ENCODE measurements around the gene JAG2.
A peak's percentile ranks its signal among the peaks of the same experiment; 100 is the strongest.

JAG2 gene

GRCh38 chr14:105182296-105183020 is 13.9 kb upstream of the JAG2 start:
- DNase-seq (ENCODE audit: low read depth, low spot score): no peak

GRCh38 chr14:105181549-105182295 is 13.1 kb upstream of the JAG2 start:
- DNase-seq (ENCODE audit: low read depth, low spot score): no peak

- DNase-seq (ENCODE audit: low read depth, low spot score): peak; percentile 75
These were observed 12.3 kb upstream of the JAG2 start, which contains the start of gene NUDT14 for GRCh38 chr14:105180592-105181548. TSS of gene NUDT14 (minus strand) at chr14:105181312. CDS start at chr14:105181209, 103 bp downstream.

GRCh38 chr14:105179191-105179590 is 10.6 kb upstream of the JAG2 start:
- no peak for DNase-seq (ENCODE audit: low read depth, low spot score)

DNA sequence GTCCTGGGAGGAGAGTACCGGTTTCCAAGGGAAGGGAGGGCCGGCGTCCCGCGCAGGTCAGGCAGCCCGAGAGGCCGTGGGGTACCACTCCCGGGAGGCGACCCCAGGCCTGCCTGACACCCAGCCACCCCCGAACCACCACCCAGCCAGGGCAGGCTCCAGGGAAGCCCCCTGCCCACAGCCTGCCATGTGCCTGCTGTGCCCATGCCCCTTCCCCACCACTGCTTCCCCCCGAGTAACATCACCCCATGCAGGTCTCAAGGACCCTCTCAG is 10.2 kb upstream of the JAG2 start:
- no peak for DNase-seq (ENCODE audit: low read depth, low spot score)

DNA sequence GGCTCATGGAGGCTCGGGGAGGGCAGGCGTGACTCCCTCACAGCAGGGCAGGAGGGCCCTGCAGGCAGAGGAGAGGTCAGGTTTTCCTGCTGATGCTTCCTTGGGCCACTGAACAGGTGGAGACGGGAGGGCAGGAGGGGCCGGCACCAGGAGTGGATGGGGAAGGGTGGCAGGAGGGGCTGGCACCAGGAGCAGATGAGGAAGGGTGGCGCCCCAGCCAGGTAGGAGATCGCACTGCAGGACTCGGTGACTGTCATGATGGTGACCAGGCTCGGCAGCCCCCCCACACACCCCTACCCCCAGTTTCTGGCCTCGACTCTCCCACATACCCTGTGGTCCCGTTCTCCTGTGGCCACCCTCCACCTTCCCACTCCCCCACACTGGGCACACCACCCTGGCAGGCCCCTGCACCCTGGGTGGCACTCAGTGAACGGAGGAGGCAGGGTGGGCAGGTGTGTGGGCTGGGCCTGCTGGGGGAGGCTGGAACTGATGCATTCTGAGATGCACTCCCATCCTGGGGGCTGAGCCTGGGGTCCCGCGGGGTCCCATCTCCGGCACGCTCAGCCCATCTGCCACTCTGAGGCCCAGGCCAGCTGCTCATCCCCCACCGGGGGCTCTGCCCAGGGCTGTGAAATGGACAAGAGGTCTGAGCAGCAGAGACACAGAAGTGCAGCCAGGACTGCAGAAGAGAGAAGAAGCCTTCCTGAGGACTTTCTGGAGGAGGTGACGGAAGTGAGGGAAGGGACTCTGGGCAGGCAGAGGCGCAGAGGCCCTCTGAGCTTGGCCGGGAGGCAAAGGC is 9.7 kb upstream of the JAG2 start:
- DNase-seq (ENCODE audit: low read depth, low spot score): no peak

- no peak for DNase-seq (ENCODE audit: low read depth, low spot score)
These were observed 8.5 kb upstream of the JAG2 start for GRCh38 chr14:105177082-105177481.

DNA sequence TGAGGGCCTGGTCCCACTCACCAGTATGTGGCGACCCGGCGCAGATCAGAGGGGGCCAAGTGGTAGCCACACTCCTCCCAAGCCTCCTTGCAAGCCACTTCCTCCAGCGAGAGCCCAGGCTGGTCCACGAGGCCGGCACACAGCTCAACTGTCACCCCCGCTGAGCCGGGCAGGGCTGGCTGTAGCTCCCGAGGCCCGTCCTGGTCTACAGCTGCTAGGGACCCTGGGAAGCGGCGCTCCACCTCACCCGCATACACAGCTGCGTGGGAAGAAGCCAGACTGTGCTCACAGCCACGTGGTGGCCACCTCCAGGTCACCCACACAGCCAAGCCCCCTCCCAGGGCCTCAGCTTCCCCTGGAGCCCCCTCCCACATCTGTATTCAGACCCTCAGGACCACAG is 7.9 kb upstream of the JAG2 start:
- no peak for DNase-seq (ENCODE audit: low read depth, low spot score)

- DNase-seq (ENCODE audit: low read depth, low spot score): no peak
These were observed 5.6 kb upstream of the JAG2 start for GRCh38 chr14:105173901-105174894.

GRCh38 chr14:105173145-105173544 is 4.6 kb upstream of the JAG2 start:
- DNase-seq (ENCODE audit: low read depth, low spot score): no peak

DNA sequence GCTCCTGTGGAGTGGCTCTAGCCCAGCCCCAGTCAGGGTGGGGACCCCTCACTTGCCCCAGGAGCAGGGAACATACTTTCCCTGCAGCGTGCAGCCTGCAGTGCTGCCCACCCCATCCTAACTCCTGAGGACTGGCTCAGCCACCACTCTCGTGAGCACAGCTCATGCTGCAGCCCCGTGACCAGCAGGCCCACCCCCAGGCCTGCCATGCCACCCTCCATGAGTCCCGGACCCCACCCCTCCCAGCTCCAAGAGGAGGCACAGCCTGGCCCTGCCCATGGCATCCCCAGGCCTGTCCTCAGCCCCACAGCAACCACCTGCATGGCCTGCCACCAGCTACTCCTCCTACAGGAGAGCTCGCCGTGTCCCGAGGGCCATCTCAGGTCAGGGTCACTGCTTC is 3.9 kb upstream of the JAG2 start:
- DNase-seq (ENCODE audit: low read depth, low spot score): no peak

- DNase-seq (ENCODE audit: low read depth, low spot score): no peak
These were observed 2.6 kb upstream of the JAG2 start for GRCh38 chr14:105171004-105171673.

GRCh38 chr14:105169776-105170655 is 1.4 kb upstream of the JAG2 start:
- DNase-seq (ENCODE audit: low read depth, low spot score): no peak

- DNase-seq (ENCODE audit: low read depth, low spot score): no peak
These were observed 467 bp upstream of the JAG2 start for GRCh38 chr14:105168979-105169507.

- no peak for DNase-seq (ENCODE audit: low read depth, low spot score)
These were observed 519 bp downstream of the JAG2 start for GRCh38 chr14:105168093-105168420.

DNA sequence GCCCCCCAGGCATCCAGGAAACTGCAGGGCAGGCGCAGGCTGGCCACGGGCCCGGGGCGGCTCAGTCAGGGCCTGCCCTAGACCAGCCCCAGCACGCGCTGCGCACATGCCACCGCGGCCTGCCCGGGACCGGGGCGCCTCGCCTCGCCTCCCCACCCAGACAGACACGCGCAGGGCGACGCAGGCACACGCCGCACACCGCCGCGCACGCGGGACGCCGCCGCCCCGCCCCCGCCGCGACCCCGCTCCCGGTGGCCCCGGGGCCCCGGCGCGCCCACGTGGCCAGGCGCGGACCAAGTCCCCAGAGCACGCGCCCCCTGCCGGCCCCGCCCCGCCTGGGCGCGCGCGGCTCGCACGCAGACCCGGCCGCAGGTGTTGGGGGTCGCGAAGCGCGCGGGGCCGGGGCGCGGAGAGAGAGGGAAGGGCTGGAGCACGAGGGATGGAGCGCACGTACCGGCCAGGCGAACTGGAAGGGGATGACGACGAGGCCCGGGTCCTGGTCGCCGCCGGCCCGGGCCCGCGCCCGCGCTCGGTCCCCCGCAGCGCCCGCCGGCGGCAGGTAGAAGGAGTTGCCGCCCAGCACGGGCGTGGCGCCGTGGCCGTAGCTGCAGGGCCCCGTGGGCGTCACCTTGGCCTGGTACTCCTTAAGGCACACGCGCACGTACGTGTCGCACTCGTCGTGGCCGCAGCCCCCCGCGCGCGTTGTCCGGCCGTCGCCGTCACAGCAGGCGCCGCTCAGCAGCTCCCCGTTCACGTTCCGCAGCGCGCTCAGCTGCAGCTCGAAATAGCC is 1.1 kb downstream of the JAG2 start:
- DNase-seq (ENCODE audit: low read depth, low spot score): no peak

- no peak for DNase-seq (ENCODE audit: low read depth, low spot score)
These were observed 1.8 kb downstream of the JAG2 start for GRCh38 chr14:105166571-105167302.
